GM18861 (cell line): ENCODE data around the gene TFB1M.
"Not testable (repeated sequence)": the region's sequence is repeated elsewhere in the genome, so short reads cannot be mapped to it uniquely, and the experiment has no call there.

Experiments used
- ATAC-seq: cut with Tn5 transposase; IDR thresholded peaks from one replicate; pipeline ENCODE4 v1.9.1; 2021; ENCODE audit not compliant: unreplicated experiment

TFB1M gene

DNA sequence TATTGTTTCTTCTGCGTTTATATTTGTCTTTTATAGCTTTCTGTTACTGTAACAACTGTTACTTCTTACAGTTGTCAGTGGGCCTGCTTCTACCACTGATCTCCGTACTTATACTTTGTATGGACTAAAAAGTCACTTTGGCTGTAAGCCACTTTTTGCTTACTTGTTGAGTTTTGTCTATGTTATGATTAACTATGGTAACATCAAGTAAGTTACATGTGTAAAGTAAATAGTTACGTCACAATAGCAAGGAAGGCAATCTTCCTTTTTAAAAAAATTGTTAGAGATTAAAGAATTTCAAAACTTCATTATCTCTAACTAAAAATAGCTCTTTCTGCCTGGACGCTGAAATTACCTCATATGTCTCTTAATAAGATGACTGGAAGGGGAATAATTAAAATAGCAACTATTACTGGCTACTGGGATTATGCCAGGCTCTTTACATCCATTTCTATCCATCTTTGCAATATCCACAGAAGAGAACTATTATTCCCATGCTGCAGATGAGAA is 10.9 kb downstream of the TFB1M start:
- ATAC-seq, result no peak

DNA sequence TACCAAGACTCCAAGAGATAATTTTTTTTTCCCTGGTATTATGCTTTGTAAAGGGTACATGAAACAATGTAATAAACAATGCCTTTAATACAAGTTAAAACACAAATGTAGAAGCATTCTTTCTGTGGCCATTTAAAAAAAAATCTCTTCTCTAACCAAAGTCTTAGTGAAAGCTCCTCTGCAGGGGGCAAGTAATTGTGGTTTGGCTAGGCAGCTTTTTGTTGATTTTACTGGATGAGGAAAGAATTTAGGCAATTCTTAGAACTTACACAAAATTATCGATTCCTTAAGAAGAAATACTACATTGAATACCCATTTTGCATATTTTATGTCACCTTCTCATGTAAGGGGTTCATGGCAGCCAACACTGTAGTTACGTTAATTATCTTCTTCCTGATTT is 12.4 kb downstream of the TFB1M start:
- no peak for ATAC-seq

DNA sequence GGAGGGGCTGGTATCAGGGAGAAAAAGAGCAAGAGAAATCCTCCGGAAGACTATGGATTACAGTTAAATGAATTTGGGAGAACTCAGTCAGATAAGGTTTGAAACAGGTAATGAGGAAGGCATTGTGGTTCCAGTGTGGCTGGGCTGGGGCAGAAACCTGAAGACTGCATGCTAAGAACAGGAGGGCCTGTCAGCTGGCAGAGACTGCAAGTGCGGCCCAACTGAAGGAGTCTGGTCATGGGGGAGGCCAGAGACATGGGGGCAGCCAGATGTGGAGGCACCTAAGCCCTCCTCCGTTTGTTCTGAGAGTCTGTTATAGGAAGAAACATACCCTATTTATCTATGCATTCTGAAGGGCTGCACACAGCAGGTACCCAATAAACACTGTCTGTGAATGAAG is 16.6 kb downstream of the TFB1M start:
- no peak for ATAC-seq

GRCh38 chr6:155292711-155293110 is 21.6 kb downstream of the TFB1M start:
- no peak for ATAC-seq

DNA sequence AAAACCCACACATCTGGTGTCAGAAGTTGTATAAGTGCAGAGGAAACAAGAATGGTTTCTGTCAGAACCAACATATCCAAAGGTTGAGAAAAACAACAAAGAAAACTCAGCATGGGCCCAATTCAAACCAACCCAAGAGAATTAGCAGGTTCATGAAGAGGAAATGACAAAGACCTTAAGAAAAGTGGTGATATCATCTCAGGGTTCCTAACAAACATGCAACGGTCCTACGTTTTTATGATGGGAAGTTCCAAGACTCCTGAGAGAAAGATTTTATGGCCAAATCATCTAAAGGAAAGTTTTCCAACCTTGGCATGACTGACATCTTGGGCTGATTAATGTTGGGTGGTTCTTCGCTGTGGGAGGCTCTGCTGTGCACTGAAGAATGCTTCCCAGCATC is 23.0 kb downstream of the TFB1M start:
- ATAC-seq, result no peak

GRCh38 chr6:155290491-155290890 is 23.8 kb downstream of the TFB1M start:
- no peak for ATAC-seq

DNA sequence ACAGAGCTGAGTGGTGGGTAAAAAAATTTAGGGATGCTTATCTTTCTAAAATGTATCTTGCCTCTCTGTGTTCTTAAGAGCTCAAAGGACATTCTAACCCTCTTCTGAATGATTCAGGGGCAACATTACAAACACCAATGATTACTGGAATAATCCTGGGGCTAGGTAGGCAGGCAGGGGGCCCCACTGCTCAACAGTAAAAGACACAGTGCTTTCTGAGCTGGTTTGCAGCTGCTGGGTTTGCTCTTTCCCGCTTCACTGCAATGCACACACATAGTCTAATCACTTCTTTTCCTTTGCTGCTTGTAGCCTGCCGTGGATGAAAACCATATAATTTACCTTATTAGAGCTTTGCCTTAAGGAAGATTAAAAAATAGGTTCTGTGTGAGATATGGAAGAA is 26.5 kb downstream of the TFB1M start:
- no peak for ATAC-seq

- no peak for ATAC-seq
Observed at GRCh38 chr6:155284775-155285174, 29.5 kb downstream of the TFB1M start.

DNA sequence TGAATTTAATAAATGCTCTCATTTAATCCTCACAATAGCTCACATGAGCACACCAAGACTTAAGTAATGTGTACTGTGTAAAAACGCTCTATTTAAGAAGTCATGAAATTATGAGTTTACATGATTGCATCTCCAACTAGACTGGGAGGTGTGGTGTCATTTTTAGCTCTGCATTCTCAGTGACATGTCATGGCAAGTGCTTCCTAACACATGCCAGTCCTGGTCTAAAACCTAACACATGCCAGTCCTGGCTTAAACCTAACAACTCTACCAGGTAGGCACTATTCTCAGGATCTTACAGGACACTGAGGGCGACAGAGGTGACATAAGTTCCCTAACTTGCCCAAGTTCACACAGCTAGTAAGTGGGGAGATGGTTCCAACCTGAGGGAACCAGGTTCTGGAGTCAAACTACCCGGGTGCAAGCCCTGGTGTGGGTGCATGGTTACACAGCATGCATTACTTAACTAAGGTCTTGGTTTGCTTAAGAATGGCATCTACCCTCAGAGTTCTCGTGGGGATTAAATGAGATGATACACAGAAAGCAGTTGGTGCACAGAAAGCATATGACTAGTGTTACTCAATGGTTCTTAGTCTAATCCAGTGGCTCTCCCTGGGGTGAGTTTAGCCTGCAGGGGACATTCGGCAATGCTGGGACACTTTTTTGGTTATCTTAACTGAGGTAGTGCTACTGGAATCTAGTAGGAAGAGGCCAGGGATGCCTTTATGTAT is 35.8 kb downstream of the TFB1M start:
- ATAC-seq, result no peak

DNA sequence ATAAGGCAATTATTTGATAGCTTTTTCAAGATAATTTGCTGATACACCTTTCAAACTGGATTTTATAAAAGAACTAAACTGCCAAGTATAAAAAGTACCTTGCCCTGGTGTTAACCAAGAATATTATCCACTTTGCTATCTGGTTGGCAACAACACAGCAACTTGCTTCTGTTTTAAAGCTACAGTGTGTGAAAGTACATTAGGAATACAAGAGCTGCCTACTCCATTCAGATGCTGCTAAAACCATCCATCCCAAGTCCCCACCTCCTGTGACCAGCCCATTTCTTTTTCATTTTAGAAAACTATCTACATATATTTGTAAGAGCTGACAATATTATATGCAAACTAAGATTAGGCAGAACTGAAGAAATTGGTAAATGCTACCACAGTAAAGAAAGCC is 37.6 kb downstream of the TFB1M start:
- ATAC-seq, result no peak

DNA sequence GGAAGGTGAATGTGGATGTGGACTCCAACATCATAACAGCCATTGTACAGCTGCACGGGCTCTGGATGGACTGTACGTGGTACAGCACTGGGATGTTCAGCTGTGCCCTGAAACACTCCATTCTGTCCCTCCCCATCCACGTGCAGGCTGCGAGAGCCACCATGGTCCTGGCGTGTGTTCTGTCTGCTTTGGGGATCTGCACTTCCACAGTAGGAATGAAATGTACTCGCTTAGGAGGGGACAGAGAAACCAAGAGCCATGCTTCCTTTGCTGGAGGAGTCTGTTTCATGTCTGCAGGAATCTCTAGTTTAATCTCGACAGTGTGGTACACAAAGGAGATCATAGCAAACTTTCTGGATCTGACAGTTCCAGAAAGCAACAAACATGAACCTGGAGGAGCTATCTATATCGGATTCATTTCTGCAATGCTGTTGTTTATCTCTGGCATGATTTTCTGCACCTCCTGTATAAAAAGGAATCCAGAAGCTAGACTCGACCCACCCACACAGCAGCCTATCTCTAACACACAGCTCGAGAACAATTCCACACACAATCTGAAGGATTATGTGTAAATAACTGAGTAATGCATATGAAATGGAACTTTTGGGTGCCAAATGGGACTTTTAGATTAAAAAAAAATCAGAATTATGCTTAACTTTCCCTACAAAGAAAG is 38.3 kb downstream of the TFB1M start:
- no peak for ATAC-seq

DNA sequence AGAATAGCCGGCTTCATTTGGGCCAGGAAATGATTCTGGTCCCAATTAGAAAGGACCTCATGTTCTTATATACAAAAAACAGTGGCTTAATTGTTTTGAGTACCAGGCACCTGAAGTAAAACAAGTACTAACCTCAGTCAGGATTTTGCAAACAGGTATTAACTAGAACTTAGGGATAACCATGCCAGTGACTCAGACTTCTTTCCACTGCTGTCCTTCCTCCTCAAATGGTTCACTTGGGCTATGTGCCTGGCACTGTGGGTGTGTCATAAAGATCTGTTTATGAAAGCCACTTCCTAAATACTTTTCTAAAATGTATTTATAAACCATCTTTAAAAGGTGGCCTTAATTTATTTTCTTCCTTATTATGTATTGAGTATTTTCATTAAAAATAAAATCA is 39.8 kb downstream of the TFB1M start:
- ATAC-seq, result no peak

GRCh38 chr6:155274106-155274505 is 40.2 kb downstream of the TFB1M start:
- no peak for ATAC-seq

- ATAC-seq, result peak; percentile 71
Observed at GRCh38 chr6:155273431-155273830, 40.9 kb downstream of the TFB1M start.

- no peak for ATAC-seq
Observed at GRCh38 chr6:155272353-155273232, 41.7 kb downstream of the TFB1M start.

GRCh38 chr6:155271145-155271544 is 43.1 kb downstream of the TFB1M start:
- no peak for ATAC-seq

DNA sequence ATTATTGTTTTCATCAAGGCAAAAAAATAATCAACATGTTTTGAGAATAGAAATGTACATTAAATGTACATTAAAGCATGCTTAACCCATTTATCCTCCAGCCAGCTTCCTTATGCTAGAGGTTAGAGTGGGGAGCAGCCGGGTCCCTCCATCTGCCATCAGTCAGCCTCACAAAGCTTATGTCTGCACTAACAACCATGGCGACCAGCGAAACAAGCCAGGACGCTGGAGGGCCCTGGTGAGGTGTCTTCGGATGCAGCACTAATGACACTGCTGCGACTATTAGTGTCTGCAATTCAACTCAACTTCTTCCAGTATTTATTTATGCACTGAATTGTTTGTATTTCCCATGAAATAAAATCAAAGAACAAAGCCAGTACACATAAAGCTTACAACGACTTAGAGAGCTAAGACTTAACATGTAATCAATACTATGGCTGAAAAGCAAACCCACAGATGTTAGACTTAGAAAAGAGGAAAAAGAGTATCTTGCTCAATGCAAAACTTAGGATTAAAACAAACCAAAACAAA is 43.7 kb downstream of the TFB1M start:
- no peak for ATAC-seq

- no peak for ATAC-seq
Observed at GRCh38 chr6:155269765-155270164, 44.5 kb downstream of the TFB1M start.

- not testable (repeated sequence) for ATAC-seq
Observed at GRCh38 chr6:155268088-155268867, 46.0 kb downstream of the TFB1M start.

DNA sequence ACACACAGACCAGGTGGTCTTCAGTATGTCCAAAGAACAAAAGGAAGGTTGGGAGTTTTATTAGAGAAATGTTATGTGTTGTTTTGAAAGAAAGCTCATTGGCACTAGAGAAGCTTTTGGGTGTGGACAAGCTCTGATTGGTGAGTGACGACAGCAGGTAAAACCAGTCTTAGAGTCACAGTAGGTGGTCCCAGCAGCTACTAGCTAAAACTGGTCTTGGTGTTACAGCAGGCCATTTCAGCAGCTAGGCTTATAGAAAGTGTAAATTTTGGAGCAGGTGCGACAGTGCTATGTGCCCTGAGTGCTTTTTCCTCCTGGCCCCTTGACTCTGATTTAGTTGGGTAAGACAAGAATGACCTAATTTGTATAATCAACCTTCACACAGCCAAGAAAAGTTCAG is 46.9 kb downstream of the TFB1M start:
- ATAC-seq, result no peak
